HepG2 (cell line): ENCODE data around the gene TYMP. TPM values are rescaled to one million over a fixed set of nuclear protein-coding genes. Genes with fewer than 3 reads are reported as not detected.

Experiments used
- AKNA ChIP-seq: sonication (generic); formaldehyde crosslinking; IDR thresholded peaks from 2 replicates; pipeline ENCODE4 v1.4.0; 2020; ENCODE audit warnings: missing genetic modification reagents, borderline replicate concordance
- GLI4 ChIP-seq: sonication (generic); formaldehyde crosslinking; IDR thresholded peaks from 2 replicates; pipeline ENCODE4 v1.5.1; 2020; ENCODE audit warnings: missing genetic modification reagents, mild to moderate bottlenecking, moderate library complexity, borderline replicate concordance
- HOXA7 ChIP-seq: sonication (generic); formaldehyde crosslinking; IDR thresholded peaks from 2 replicates; pipeline ENCODE4 v1.8.1; 2022; ENCODE audit warnings: mild to moderate bottlenecking, missing genetic modification reagents, moderate library complexity
- MLXIP ChIP-seq: sonication (generic); formaldehyde crosslinking; IDR thresholded peaks from 2 replicates; pipeline ENCODE4 v1.9.0; 2021; ENCODE audit warnings: missing genetic modification reagents, borderline replicate concordance
- RAD21 ChIP-seq: fragments of 450-650 bp; formaldehyde crosslinking; IDR thresholded peaks from 2 replicates; pipeline ENCODE4 v1.5.0; 2020; ENCODE audit warnings: mild to moderate bottlenecking
- SIN3B ChIP-seq: fragments of 150-350 bp; IDR thresholded peaks from 2 replicates; pipeline ENCODE4 v1.6.1; 2014; ENCODE audit warnings: low read length
- ZBTB34 ChIP-seq: sonication (generic); formaldehyde crosslinking; IDR thresholded peaks from 2 replicates; pipeline ENCODE4 v1.8.0; 2022; ENCODE audit warnings: mild to moderate bottlenecking, missing genetic modification reagents
- ZHX1 ChIP-seq: sonication (generic); formaldehyde crosslinking; IDR thresholded peaks from 2 replicates; pipeline ENCODE4 v1.8.1; 2022; ENCODE audit warnings: low read depth, mild to moderate bottlenecking, missing genetic modification reagents
- ZNF350 ChIP-seq: sonication (generic); formaldehyde crosslinking; IDR thresholded peaks from 2 replicates; pipeline ENCODE4 v1.4.0; 2020; ENCODE audit warnings: mild to moderate bottlenecking, low read depth, missing genetic modification reagents, borderline replicate concordance
- ZNF383 ChIP-seq: sonication (generic); formaldehyde crosslinking; IDR thresholded peaks from 2 replicates; pipeline ENCODE4 v1.4.0; 2020; ENCODE audit warnings: missing genetic modification reagents, mild to moderate bottlenecking, borderline replicate concordance
- ZNF574 ChIP-seq: sonication (generic); formaldehyde crosslinking; IDR thresholded peaks from 2 replicates; pipeline ENCODE4 v1.4.0; 2020; ENCODE audit warnings: missing genetic modification reagents
- ZNF891 ChIP-seq: sonication (generic); formaldehyde crosslinking; IDR thresholded peaks from 2 replicates; pipeline ENCODE4 v1.5.0; 2020; ENCODE audit warnings: mild to moderate bottlenecking, missing genetic modification reagents
- polyA plus RNA-seq, 8 experiments: library from polyadenylated mRNA; depleted of rRNA in 3 of 8; stranded (reverse) in 7 of 8; unstranded in 1 of 8; fragments of >200 nt; fragmentation: Illumina TruSeq in 4 of 8; extraction: Trizol in 4 of 8; gene quantifications; 2 replicates each; pipeline versions ENCODE4 v1.2.1 to v1.2.3, GENCODE V29; 2011 to 2016; ENCODE audit warnings: low read depth in 4 of 8, missing spikeins in 1 of 8, mixed read lengths in 1 of 8; ENCODE audit not compliant: insufficient read depth in 1 of 8
- total RNA-seq, 5 experiments: library from RNA; depleted of rRNA; stranded (reverse); fragments of >200 nt; fragmentation: Illumina TruSeq; extraction: Trizol; gene quantifications; 2 replicates each; pipeline ENCODE4 v1.2.3, GENCODE V29; 2016; ENCODE audit warnings: low read depth in 1 of 5

Gene TYMP
- total and polyA plus RNA-seq, 2 of the 13 experiments (the other 11 are each of a cell fraction or from before 2014, with no cell fraction given): 3.9 to 4.3 TPM

GRCh38 chr22:50507991-50508884 is 21.6 kb downstream of the TYMP start, which contains the start of gene NCAPH2 (continued):
- TF ChIP-seq ZBTB34 (CRISPR knock-in tag) (no peak), GLI4 (no peak), ZNF350 (CRISPR knock-in tag) (no peak), ZNF891 (CRISPR knock-in tag) (no peak), AKNA (CRISPR knock-in tag) (no peak), ZNF383 (no peak), HOXA7 (CRISPR knock-in tag) (no peak), MLXIP (CRISPR knock-in tag) (no peak), ZHX1 (CRISPR knock-in tag) (0 out of 2 replicates have a peak, but pooled peaks have one; percentile 47), SIN3B (peak; percentile 99), ZNF574 (CRISPR knock-in tag) (peak; percentile 88), RAD21 (CRISPR knock-in tag) (no peak)
